SK-N-SH treated with all-trans-retinoic acid at 6 μM for 48 hours (cell line): ENCODE results near the gene KLF12.

Experiments
- ATAC-seq: fragments of 200-7000 bp; cut with Tn5 transposase; 3 replicates; pipeline ENCODE4 v1.9.1; 2020; ENCODE audit warnings: mild to moderate bottlenecking, moderate library complexity
- CSDC2 ChIP-seq: fragments of 250-450 bp; sonication (Bioruptor Pico); IDR thresholded peaks from 2 replicates; pipeline ENCODE4 v1.5.0; 2020; ENCODE audit warnings: mild to moderate bottlenecking, moderate library complexity
- ESRRG ChIP-seq: fragments of 250-450 bp; sonication (Bioruptor Pico); IDR thresholded peaks from 2 replicates; pipeline ENCODE4 v1.6.1; 2021; ENCODE audit warnings: mild to moderate bottlenecking
- GLIS3 ChIP-seq: fragments of 250-450 bp; sonication (Bioruptor Pico); IDR thresholded peaks from 2 replicates; pipeline ENCODE4 v1.5.0; 2020; ENCODE audit warnings: mild to moderate bottlenecking, moderate library complexity
- PPARA ChIP-seq: fragments of 250-450 bp; sonication (Bioruptor Pico); IDR thresholded peaks from 2 replicates; pipeline ENCODE4 v1.5.0; 2020; ENCODE audit warnings: mild to moderate bottlenecking, borderline replicate concordance
- SNAI2 ChIP-seq: fragments of 250-450 bp; sonication (Bioruptor Pico); IDR thresholded peaks from 2 replicates; pipeline ENCODE4 v1.5.0; 2020; ENCODE audit warnings: mild to moderate bottlenecking, moderate library complexity
- ZC3H10 ChIP-seq: fragments of 250-450 bp; sonication (Bioruptor Pico); IDR thresholded peaks from 2 replicates; pipeline ENCODE4 v1.5.1; 2021; ENCODE audit warnings: mild to moderate bottlenecking, moderate library complexity
- ZFP30 ChIP-seq: fragments of 450-650 bp; formaldehyde crosslinking; IDR thresholded peaks from 2 replicates; pipeline ENCODE4 v1.5.0; 2022; ENCODE audit warnings: mild to moderate bottlenecking, moderate library complexity
- ZNF565 ChIP-seq: fragments of 450-650 bp; formaldehyde crosslinking; conservative IDR thresholded peaks from 2 replicates; pipeline ENCODE4 v1.5.0; 2020; ENCODE audit warnings: low read depth, mild to moderate bottlenecking, moderate library complexity
- ZNF70 ChIP-seq: fragments of 450-650 bp; formaldehyde crosslinking; IDR thresholded peaks from 2 replicates; pipeline ENCODE4 v1.5.0; 2020; ENCODE audit warnings: mild to moderate bottlenecking, moderate library complexity
- TF ChIP-seq, protein P1 (sequence below): fragments of 250-450 bp; sonication (Bioruptor Pico); IDR thresholded peaks from 2 replicates; pipeline ENCODE4 v1.5.1; 2021; ENCODE audit warnings: mild to moderate bottlenecking, moderate library complexity
- TF ChIP-seq, protein P2 (sequence below): fragments of 250-450 bp; sonication (Bioruptor Pico); IDR thresholded peaks from 2 replicates; pipeline ENCODE4 v1.8.0; 2020; ENCODE audit warnings: mild to moderate bottlenecking, moderate library complexity, borderline replicate concordance

The KLF12 gene

DNA sequence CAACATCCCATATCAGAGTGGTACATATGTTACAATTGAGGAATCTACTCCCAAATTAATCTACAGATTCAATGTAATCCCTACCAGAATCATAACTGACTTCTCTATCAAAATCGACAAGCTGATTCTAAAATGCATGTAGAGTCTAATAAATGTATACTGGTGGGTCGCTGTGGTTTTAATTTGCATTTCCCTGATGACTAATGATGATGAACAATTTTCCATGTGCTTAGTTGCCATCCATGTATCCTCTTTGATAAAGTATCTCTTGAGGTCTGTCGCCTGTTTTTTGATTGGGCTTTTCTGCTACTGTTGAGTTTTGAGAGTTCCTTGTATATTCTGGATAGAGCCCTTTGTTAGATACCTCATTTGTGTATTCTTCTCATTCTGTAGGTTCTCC is 43.8 kb downstream of the KLF12 start:
- no peak for TF ChIP-seq CSDC2 (CRISPR knock-in tag)
- no peak for TF ChIP-seq ESRRG (CRISPR knock-in tag)
- TF ChIP-seq GLIS3: no peak
- TF ChIP-seq ZNF70 (CRISPR knock-in tag): no peak
- no peak for TF ChIP-seq ZNF565 (CRISPR knock-in tag)
- TF ChIP-seq, protein P1, sequence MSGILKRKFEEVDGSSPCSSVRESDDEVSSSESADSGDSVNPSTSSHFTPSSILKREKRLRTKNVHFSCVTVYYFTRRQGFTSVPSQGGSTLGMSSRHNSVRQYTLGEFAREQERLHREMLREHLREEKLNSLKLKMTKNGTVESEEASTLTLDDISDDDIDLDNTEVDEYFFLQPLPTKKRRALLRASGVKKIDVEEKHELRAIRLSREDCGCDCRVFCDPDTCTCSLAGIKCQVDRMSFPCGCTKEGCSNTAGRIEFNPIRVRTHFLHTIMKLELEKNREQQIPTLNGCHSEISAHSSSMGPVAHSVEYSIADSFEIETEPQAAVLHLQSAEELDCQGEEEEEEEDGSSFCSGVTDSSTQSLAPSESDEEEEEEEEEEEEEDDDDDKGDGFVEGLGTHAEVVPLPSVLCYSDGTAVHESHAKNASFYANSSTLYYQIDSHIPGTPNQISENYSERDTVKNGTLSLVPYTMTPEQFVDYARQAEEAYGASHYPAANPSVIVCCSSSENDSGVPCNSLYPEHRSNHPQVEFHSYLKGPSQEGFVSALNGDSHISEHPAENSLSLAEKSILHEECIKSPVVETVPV (CRISPR knock-in tag): no peak
- TF ChIP-seq, protein P2, sequence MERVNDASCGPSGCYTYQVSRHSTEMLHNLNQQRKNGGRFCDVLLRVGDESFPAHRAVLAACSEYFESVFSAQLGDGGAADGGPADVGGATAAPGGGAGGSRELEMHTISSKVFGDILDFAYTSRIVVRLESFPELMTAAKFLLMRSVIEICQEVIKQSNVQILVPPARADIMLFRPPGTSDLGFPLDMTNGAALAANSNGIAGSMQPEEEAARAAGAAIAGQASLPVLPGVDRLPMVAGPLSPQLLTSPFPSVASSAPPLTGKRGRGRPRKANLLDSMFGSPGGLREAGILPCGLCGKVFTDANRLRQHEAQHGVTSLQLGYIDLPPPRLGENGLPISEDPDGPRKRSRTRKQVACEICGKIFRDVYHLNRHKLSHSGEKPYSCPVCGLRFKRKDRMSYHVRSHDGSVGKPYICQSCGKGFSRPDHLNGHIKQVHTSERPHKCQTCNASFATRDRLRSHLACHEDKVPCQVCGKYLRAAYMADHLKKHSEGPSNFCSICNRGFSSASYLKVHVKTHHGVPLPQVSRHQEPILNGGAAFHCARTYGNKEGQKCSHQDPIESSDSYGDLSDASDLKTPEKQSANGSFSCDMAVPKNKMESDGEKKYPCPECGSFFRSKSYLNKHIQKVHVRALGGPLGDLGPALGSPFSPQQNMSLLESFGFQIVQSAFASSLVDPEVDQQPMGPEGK (CRISPR knock-in tag): no peak
- TF ChIP-seq SNAI2 (CRISPR knock-in tag): no peak
- no peak for TF ChIP-seq ZC3H10 (CRISPR knock-in tag)
- no peak for TF ChIP-seq PPARA (CRISPR knock-in tag)
- no peak for ATAC-seq

DNA sequence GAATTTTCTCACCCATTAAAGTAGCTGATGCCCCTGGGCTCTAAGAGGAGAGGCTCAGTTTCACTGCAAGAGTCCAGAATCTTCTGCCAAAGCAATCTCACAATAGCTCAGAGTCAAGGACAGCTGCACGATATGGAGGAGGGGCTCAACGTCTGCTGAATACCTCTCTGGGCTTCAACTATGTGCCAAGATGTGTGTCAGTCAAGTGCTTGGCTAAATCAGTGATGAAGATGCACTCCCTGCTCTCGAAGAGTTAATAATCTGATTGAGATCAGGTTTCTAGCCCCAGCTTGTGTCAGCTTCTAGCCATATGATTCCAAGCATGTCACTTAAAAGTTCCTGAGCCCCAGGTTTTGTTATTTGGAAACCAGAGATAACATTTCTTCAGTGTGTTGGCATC is 46.8 kb downstream of the KLF12 start:
- TF ChIP-seq ESRRG (CRISPR knock-in tag) (no peak), CSDC2 (CRISPR knock-in tag) (no peak), SNAI2 (CRISPR knock-in tag) (no peak), GLIS3 (no peak), ZFP30 (CRISPR knock-in tag) (no peak)
- TF ChIP-seq, all 23 proteins: peak for 0
- ATAC-seq: no peak
